K562 (cell line): Measurements from ENCODE around the gene KCNG1. TPM values are rescaled to one million over a fixed set of nuclear protein-coding genes. Genes with fewer than 3 reads are reported as not detected.

Experiments used
- ATAC-seq: fragments of 200-7000 bp; cut with Tn5 transposase; 3 replicates; pipeline ENCODE4 v1.9.1; 2020; ENCODE audit warnings: moderate library complexity
- BruUV-seq: library from RNA; stranded (reverse); fragments of 400-500 nt; replicated peaks from 2 replicates; lab custom pipeline; 2021; lab: Mats Ljungman, UMichigan
- CTCF ChIA-PET: fragments of 300-600 bp; formaldehyde crosslinking; extraction: SDS; loops from one replicate; lab custom pipeline; 2021; ENCODE audit warnings: low intra/inter-chr PET ratio; lab: Yijun Ruan, JAX
- POLR2A ChIA-PET: fragments of 300-600, 350-650 bp; sonication (Branson Sonifier 250); formaldehyde crosslinking; extraction: SDS; loops from one replicate; lab custom pipeline; 2021; ENCODE audit warnings: antibody characterized with exemption, inconsistent platforms; lab: Yijun Ruan, JAX
- DNase-seq, 4 experiments: peaks; one replicate each; pipeline versions ENCODE4 v3.0.0 to v3.0.0-alpha.2; 2011 to 2018; ENCODE audit warnings: low spot score in 3 of 4, mixed read lengths in 3 of 4; ENCODE audit errors: extremely low read depth in 1 of 4
- FAIRE-seq: peaks from 2 replicates; lab custom pipeline; 2011; peaks lifted over from hg19 to GRCh38; lab: Jason Lieb, UNC
- H2AFZ ChIP-seq: 2 replicates; pipeline ENCODE4 v1.6.0; 2011; ENCODE audit warnings: low read depth, low read length, control low read depth, inconsistent platforms
- H3K27ac ChIP-seq: fragments of 200-600 bp; 3 replicates; pipeline ENCODE4 v1.8.0; 2011; ENCODE audit warnings: low read depth, mild to moderate bottlenecking, control low read depth, inconsistent platforms, low read length, moderate library complexity, mixed read lengths; ENCODE audit errors: extremely low read depth
- H3K27me3 ChIP-seq, 2 experiments: fragments of 300-600 bp in 1 of 2; 2 replicates in 1 of 2; 3 replicates in 1 of 2; pipeline versions ENCODE4 v1.6.0 to v1.8.0; 2011; ENCODE audit warnings: inconsistent platforms in 2 of 2, low read length in 2 of 2, mild to moderate bottlenecking in 1 of 2, mixed read lengths in 1 of 2, moderate library complexity in 1 of 2; ENCODE audit not compliant: control insufficient read depth in 2 of 2, insufficient read depth in 2 of 2
- H3K36me3 ChIP-seq: fragments of 300-600 bp; 3 replicates; pipeline ENCODE4 v1.8.0; 2011; ENCODE audit warnings: mild to moderate bottlenecking, low read length, inconsistent platforms; ENCODE audit not compliant: control insufficient read depth, insufficient read depth
- H3K4me1 ChIP-seq, 2 experiments: fragments of 200-600 bp in 1 of 2; replicated peaks in 1 of 2; 2 replicates in 1 of 2; 3 replicates in 1 of 2; pipeline versions ENCODE4 v1.5.1 to v1.8.0; 2011; ENCODE audit warnings: inconsistent platforms in 2 of 2, low read length in 2 of 2, mild to moderate bottlenecking in 1 of 2, mixed read lengths in 1 of 2, moderate library complexity in 1 of 2; ENCODE audit not compliant: control insufficient read depth in 2 of 2, insufficient read depth in 2 of 2
- H3K4me2 ChIP-seq: 2 replicates; pipeline ENCODE4 v1.6.1; 2011; ENCODE audit warnings: low read length, control low read depth, inconsistent platforms, mixed read lengths; ENCODE audit not compliant: insufficient read depth
- H3K4me3 ChIP-seq: fragments of 200-600 bp; sonication (generic), shearing (Covaris generic); 2 replicates; pipeline ENCODE4 v1.5.1; 2016; ENCODE audit warnings: control low read depth, inconsistent platforms
- H3K79me2 ChIP-seq: fragments of 200-600 bp; 3 replicates; pipeline ENCODE4 v1.8.0; 2011; ENCODE audit warnings: low read length, inconsistent platforms; ENCODE audit not compliant: control insufficient read depth, insufficient read depth
- H3K9ac ChIP-seq, 2 experiments: 2 replicates each; pipeline versions ENCODE4 v1.6.0 to v1.6.1; 2011; ENCODE audit warnings: low read depth in 2 of 2, low read length in 2 of 2, control low read depth in 1 of 2, inconsistent platforms in 1 of 2, mild to moderate bottlenecking in 1 of 2, mixed read lengths in 1 of 2; ENCODE audit not compliant: insufficient read depth in 1 of 2
- H3K9me1 ChIP-seq: one replicate; pipeline ENCODE4 v1.6.0; 2011; ENCODE audit warnings: inconsistent platforms, mild to moderate bottlenecking, low read length, moderate library complexity; ENCODE audit not compliant: control insufficient read depth, insufficient read depth
- H3K9me3 ChIP-seq: replicated peaks from 2 replicates; pipeline ENCODE4 v1.5.1; 2011; ENCODE audit warnings: low read depth, low read length, inconsistent platforms; ENCODE audit not compliant: control insufficient read depth, insufficient read depth
- H4K20me1 ChIP-seq: replicated peaks from 2 replicates; pipeline ENCODE4 v1.6.1; 2011; ENCODE audit warnings: low read length, inconsistent platforms, mixed read lengths; ENCODE audit not compliant: control insufficient read depth, insufficient read depth
- BMI1 ChIP-seq: fragments of 150-350 bp; IDR thresholded peaks from 2 replicates; pipeline ENCODE4 v1.6.1; 2014; ENCODE audit warnings: low read length
- MEF2A ChIP-seq: IDR thresholded peaks from 2 replicates; pipeline ENCODE4 v1.6.1; 2011; ENCODE audit warnings: low read depth, mild to moderate bottlenecking, low read length, moderate library complexity; ENCODE audit not compliant: control insufficient read depth
- RAD51 ChIP-seq: fragments of 450-650 bp; IDR thresholded peaks from 2 replicates; pipeline ENCODE4 v1.7.1; 2016; ENCODE audit warnings: low read depth, mild to moderate bottlenecking, borderline replicate concordance
- SUPT5H ChIP-seq: fragments of 450-650 bp; IDR thresholded peaks from 2 replicates; pipeline ENCODE4 v1.6.1; 2016
- ZHX1 ChIP-seq: fragments of 150-350 bp; conservative IDR thresholded peaks from 2 replicates; pipeline ENCODE4 v1.6.1; 2014; ENCODE audit warnings: low read length
- ZNF311 ChIP-seq: fragments of 250-450 bp; sonication (Bioruptor Pico); IDR thresholded peaks from 2 replicates; pipeline ENCODE4 v1.4.0; 2020; ENCODE audit warnings: mild to moderate bottlenecking, moderate library complexity
- ZNF511 ChIP-seq: sonication (generic); formaldehyde crosslinking; IDR thresholded peaks from 2 replicates; pipeline ENCODE4 v1.8.0; 2022; ENCODE audit warnings: mild to moderate bottlenecking, missing genetic modification reagents
- WGBS: fragments of 100-300 bp; shearing (Covaris generic); methylation state at CpG from one replicate; pipeline ENCODE4 v1.1.6; 2016; ENCODE audit warnings: low coverage, mixed read lengths; ENCODE audit not compliant: insufficient coverage; ENCODE audit errors: missing lambda C conversion rate; 5-methylcytosine and 5-hydroxymethylcytosine counted together
- in situ Hi-C: fragments of 300-500 bp; cut with MboI; formaldehyde crosslinking; loops from 4 replicates; pipeline ENCODE4 v1.15.0; 2018; ENCODE audit warnings: inconsistent platforms, mixed read lengths
- intact Hi-C: fragments of 100-400 bp; cut with micrococcal nuclease; formaldehyde crosslinking; loops from 2 replicates; pipeline ENCODE4 v1.14.2; 2022
- polyA plus RNA-seq, 8 experiments: library from polyadenylated mRNA; depleted of rRNA in 4 of 8; stranded (reverse) in 5 of 8; unstranded in 3 of 8; fragments of >200 nt; fragmentation: Nextera tagmentation in 2 of 8; fragmentation: Illumina TruSeq in 1 of 8; extraction: Ambion mirVana in 2 of 8; extraction: Trizol in 1 of 8; gene quantifications; 2 replicates each; pipeline versions ENCODE4 v1.2.1 to v1.2.3, GENCODE V29; 2011 to 2014; ENCODE audit warnings: inconsistent platforms in 1 of 8, missing spikeins in 1 of 8
- total RNA-seq, 7 experiments: library from RNA; depleted of rRNA in 6 of 7; stranded (reverse); fragments of >200 nt in 6 of 7; fragmentation: Illumina TruSeq in 2 of 7; extraction: Trizol in 2 of 7; gene quantifications; 2 replicates each; pipeline versions ENCODE4 v1.2.1 to v1.2.3, GENCODE V29; 2011 to 2021; ENCODE audit warnings: low replicate concordance in 1 of 7
- TF ChIP-seq, protein P1 (sequence below): fragments of 450-650 bp; IDR thresholded peaks from 2 replicates; pipeline ENCODE4 v1.6.1; 2016; ENCODE audit warnings: low read depth, mild to moderate bottlenecking, moderate library complexity
- TF ChIP-seq, protein P2 (sequence below): sonication (generic); formaldehyde crosslinking; IDR thresholded peaks from 2 replicates; pipeline ENCODE4 v1.8.0; 2023; ENCODE audit warnings: missing genetic modification reagents, mild to moderate bottlenecking, borderline replicate concordance

KCNG1 gene
- total and polyA plus RNA-seq, 9 of the 15 experiments (the other 6 are each of a cell fraction or from before 2014, with no cell fraction given), result 0.06 to 1.5 (median 0.22) TPM; not detected in 2

- FAIRE-seq, result no peak
- peaks cover 35 to 69% of the 10 kb centered on the region in 2 experiments for H3K27me3 ChIP-seq
Measured at GRCh38 chr20:51023617-51024155, 779 bp upstream of the KCNG1 start.

More at GRCh38 chr20:51023617-51024155, 779 bp upstream of the KCNG1 start:
- no peak overlapping the region for H2AFZ ChIP-seq
- peaks cover 6% of the 10 kb centered on the region; the same call in 1 of the 2 replicates for H4K20me1 ChIP-seq
- POLR2A ChIA-PET, result no interaction called here
- in situ Hi-C loops, result no loop called here
- 15% methylated on average over 30 of the region's 30 CpGs for WGBS
- ATAC-seq, result no peak
- no peak overlapping the region for H3K4me2 ChIP-seq
- H3K9me1 ChIP-seq, result no peaks in the 10 kb centered on the region
- H3K4me3 ChIP-seq, result no peak overlapping the region
- no peaks in the 10 kb centered on the region for H3K36me3 ChIP-seq
- peaks cover 0 to 17% of the 10 kb centered on the region in 2 experiments; a peak in 2 of 5 replicates for H3K4me1 ChIP-seq
- TF ChIP-seq MEF2A (no peak), ZHX1 (no peak), RAD51 (no peak), ZNF311 (CRISPR knock-in tag) (no peak), ZNF511 (no peak), SUPT5H (no peak), BMI1 (no peak)
- TF ChIP-seq, protein P1, sequence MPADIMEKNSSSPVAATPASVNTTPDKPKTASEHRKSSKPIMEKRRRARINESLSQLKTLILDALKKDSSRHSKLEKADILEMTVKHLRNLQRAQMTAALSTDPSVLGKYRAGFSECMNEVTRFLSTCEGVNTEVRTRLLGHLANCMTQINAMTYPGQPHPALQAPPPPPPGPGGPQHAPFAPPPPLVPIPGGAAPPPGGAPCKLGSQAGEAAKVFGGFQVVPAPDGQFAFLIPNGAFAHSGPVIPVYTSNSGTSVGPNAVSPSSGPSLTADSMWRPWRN, result no peak
- TF ChIP-seq, protein P2, sequence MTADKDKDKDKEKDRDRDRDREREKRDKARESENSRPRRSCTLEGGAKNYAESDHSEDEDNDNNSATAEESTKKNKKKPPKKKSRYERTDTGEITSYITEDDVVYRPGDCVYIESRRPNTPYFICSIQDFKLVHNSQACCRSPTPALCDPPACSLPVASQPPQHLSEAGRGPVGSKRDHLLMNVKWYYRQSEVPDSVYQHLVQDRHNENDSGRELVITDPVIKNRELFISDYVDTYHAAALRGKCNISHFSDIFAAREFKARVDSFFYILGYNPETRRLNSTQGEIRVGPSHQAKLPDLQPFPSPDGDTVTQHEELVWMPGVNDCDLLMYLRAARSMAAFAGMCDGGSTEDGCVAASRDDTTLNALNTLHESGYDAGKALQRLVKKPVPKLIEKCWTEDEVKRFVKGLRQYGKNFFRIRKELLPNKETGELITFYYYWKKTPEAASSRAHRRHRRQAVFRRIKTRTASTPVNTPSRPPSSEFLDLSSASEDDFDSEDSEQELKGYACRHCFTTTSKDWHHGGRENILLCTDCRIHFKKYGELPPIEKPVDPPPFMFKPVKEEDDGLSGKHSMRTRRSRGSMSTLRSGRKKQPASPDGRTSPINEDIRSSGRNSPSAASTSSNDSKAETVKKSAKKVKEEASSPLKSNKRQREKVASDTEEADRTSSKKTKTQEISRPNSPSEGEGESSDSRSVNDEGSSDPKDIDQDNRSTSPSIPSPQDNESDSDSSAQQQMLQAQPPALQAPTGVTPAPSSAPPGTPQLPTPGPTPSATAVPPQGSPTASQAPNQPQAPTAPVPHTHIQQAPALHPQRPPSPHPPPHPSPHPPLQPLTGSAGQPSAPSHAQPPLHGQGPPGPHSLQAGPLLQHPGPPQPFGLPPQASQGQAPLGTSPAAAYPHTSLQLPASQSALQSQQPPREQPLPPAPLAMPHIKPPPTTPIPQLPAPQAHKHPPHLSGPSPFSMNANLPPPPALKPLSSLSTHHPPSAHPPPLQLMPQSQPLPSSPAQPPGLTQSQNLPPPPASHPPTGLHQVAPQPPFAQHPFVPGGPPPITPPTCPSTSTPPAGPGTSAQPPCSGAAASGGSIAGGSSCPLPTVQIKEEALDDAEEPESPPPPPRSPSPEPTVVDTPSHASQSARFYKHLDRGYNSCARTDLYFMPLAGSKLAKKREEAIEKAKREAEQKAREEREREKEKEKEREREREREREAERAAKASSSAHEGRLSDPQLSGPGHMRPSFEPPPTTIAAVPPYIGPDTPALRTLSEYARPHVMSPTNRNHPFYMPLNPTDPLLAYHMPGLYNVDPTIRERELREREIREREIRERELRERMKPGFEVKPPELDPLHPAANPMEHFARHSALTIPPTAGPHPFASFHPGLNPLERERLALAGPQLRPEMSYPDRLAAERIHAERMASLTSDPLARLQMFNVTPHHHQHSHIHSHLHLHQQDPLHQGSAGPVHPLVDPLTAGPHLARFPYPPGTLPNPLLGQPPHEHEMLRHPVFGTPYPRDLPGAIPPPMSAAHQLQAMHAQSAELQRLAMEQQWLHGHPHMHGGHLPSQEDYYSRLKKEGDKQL, result no peak
- TF ChIP-seq, all 486 proteins: peak for 0
- intact Hi-C loops, result no loop called here
- CTCF ChIA-PET, result interaction anchor here (0.6 kb wide), 1 partner anchor 618 kb away, joined by 3 read pairs; no protein-coding TSS in a partner anchor
- BruUV-seq, result no TSS peak
- Histone ChIP-seq H3K27ac (no peak overlapping the region), H3K9ac (no peak overlapping the region), H3K9me3 (no peaks in the 10 kb centered on the region), H3K79me2 (no peaks in the 10 kb centered on the region)
- DNase-seq, result no peak
